ENCODE measurements around the gene MDFIC.

MDFIC gene

DNA sequence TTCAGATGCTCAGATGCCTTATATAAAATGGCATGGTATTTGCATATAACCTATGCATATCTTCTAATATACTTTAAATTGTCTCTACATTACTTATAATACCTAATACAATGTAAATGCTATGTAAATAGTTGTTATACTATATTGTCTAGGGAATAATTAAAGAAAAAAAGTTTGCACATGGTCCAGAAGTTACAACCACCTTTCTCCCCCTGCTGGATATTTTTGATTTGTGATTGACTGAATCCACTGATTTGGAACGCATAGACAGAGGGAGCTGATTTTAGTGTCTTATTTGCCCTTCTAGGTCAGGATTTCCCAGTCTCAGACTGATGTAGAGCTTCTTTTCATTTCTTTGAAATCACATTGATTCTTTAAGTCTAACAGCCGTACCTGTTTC is 31.8 kb downstream of the MDFIC start:
- Histone ChIP-seq H3K9ac (ENCODE audit: low read depth, low read length) (no peak overlapping the region), H3K27me3 (ENCODE audit: control insufficient read depth, insufficient read depth, low read length) (no peaks in the 10 kb centered on the region), H3K4me3 (ENCODE audit: low read depth, low read length) (no peak overlapping the region), H3K4me1 (ENCODE audit: control insufficient read depth, insufficient read depth, low read length) (0 out of 2 replicates have a peak, but pooled peaks cover 3% of the 10 kb centered on the region), H3K9me3 (ENCODE audit: control insufficient read depth, insufficient read depth, low read length) (no peaks in the 10 kb centered on the region), H3K27ac (ENCODE audit: low read depth, low read length) (no peak overlapping the region), H3K36me3 (ENCODE audit: control insufficient read depth, insufficient read depth, low read length) (no peaks in the 10 kb centered on the region)

DNA sequence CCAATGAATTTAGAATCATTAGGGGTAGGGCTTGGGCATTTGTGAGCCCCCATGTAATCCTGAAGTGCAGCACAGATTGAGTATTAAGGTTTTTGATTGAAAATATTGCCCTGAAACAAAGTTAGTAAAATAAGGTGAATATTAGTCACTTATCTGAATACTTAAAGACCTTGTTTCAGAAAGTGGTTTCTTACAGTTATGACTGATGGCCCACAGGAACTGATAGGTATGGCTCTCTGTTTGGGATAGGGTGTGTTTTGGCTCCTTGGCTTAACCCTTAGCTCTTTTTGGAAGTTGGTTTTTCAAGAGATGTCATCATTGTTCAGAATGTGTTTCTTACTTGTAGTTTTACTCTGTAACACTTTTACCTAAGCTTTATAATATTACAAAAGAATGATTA is 34.8 kb downstream of the MDFIC start:
- Histone ChIP-seq H3K27ac (ENCODE audit: low read depth, low read length) (no peak overlapping the region), H3K27me3 (ENCODE audit: control insufficient read depth, insufficient read depth, low read length) (no peaks in the 10 kb centered on the region), H3K4me1 (ENCODE audit: control insufficient read depth, insufficient read depth, low read length) (0 out of 2 replicates have a peak, but pooled peaks cover 3% of the 10 kb centered on the region), H3K9ac (ENCODE audit: low read depth, low read length) (no peak overlapping the region), H3K9me3 (ENCODE audit: control insufficient read depth, insufficient read depth, low read length) (no peaks in the 10 kb centered on the region), H3K36me3 (ENCODE audit: control insufficient read depth, insufficient read depth, low read length) (no peaks in the 10 kb centered on the region), H3K4me3 (ENCODE audit: low read depth, low read length) (no peak overlapping the region)

- H3K27ac ChIP-seq (ENCODE audit: low read depth, low read length), result no peak overlapping the region
Measured at GRCh38 chr7:114957444-114957843, 35.5 kb downstream of the MDFIC start.

GRCh38 chr7:114959931-114960330 is 38.0 kb downstream of the MDFIC start:
- Histone ChIP-seq H3K36me3 (ENCODE audit: control insufficient read depth, insufficient read depth, low read length) (no peaks in the 10 kb centered on the region), H3K9me3 (ENCODE audit: control insufficient read depth, insufficient read depth, low read length) (no peaks in the 10 kb centered on the region), H3K4me3 (ENCODE audit: low read depth, low read length) (no peak overlapping the region)

More at GRCh38 chr7:114957444-114957843, 35.5 kb downstream of the MDFIC start:
- Histone ChIP-seq H3K36me3 (ENCODE audit: control insufficient read depth, insufficient read depth, low read length) (no peaks in the 10 kb centered on the region), H3K4me3 (ENCODE audit: low read depth, low read length) (no peak overlapping the region), H3K27me3 (ENCODE audit: control insufficient read depth, insufficient read depth, low read length) (no peaks in the 10 kb centered on the region), H3K9me3 (ENCODE audit: control insufficient read depth, insufficient read depth, low read length) (no peaks in the 10 kb centered on the region), H3K9ac (ENCODE audit: low read depth, low read length) (no peak overlapping the region), H3K4me1 (ENCODE audit: control insufficient read depth, insufficient read depth, low read length) (0 out of 2 replicates have a peak, but pooled peaks cover 3% of the 10 kb centered on the region)

GRCh38 chr7:114962441-114962840 is 40.5 kb downstream of the MDFIC start:
- Histone ChIP-seq H3K36me3 (ENCODE audit: control insufficient read depth, insufficient read depth, low read length) (no peaks in the 10 kb centered on the region), H3K9me3 (ENCODE audit: control insufficient read depth, insufficient read depth, low read length) (no peaks in the 10 kb centered on the region), H3K27me3 (ENCODE audit: control insufficient read depth, insufficient read depth, low read length) (no peaks in the 10 kb centered on the region)

More at GRCh38 chr7:114959931-114960330, 38.0 kb downstream of the MDFIC start:
- Histone ChIP-seq H3K27ac (ENCODE audit: low read depth, low read length) (no peak overlapping the region), H3K9ac (ENCODE audit: low read depth, low read length) (no peak overlapping the region), H3K27me3 (ENCODE audit: control insufficient read depth, insufficient read depth, low read length) (no peaks in the 10 kb centered on the region), H3K4me1 (ENCODE audit: control insufficient read depth, insufficient read depth, low read length) (no peaks in the 10 kb centered on the region)

DNA sequence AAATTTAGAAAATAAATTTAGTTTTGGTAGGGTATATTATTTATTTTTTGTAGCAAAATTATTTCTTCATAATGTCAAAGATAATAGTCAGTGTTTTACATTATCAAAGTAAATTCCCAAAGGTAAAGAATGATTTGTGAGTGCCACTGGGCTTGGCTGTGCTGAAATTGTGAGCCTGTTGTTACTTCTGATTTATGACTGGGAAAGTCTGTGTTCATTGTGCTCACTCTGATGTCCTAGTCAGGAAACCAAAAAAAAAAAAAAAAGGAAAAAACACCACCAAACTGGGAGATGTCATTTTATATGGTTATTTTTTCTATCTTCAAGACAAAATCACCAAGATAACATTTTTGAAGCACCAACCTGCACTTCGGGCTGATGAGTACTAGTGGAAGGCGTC is 44.3 kb downstream of the MDFIC start:
- no peaks in the 10 kb centered on the region for H3K36me3 ChIP-seq (ENCODE audit: control insufficient read depth, insufficient read depth, low read length)
- no peaks in the 10 kb centered on the region for H3K9me3 ChIP-seq (ENCODE audit: control insufficient read depth, insufficient read depth, low read length)
- no peaks in the 10 kb centered on the region for H3K27me3 ChIP-seq (ENCODE audit: control insufficient read depth, insufficient read depth, low read length)
- peaks cover 1% of the 10 kb centered on the region; the same call in 1 of the 2 replicates for H3K4me1 ChIP-seq (ENCODE audit: control insufficient read depth, insufficient read depth, low read length)
- no peak overlapping the region for H3K9ac ChIP-seq (ENCODE audit: low read depth, low read length)
- H3K4me3 ChIP-seq (ENCODE audit: low read depth, low read length), result no peak overlapping the region
- H3K27ac ChIP-seq (ENCODE audit: low read depth, low read length), result no peak overlapping the region

More at GRCh38 chr7:114962441-114962840, 40.5 kb downstream of the MDFIC start:
- Histone ChIP-seq H3K27ac (ENCODE audit: low read depth, low read length) (no peak overlapping the region), H3K4me1 (ENCODE audit: control insufficient read depth, insufficient read depth, low read length) (no peaks in the 10 kb centered on the region), H3K4me3 (ENCODE audit: low read depth, low read length) (no peak overlapping the region), H3K9ac (ENCODE audit: low read depth, low read length) (no peak overlapping the region)

DNA sequence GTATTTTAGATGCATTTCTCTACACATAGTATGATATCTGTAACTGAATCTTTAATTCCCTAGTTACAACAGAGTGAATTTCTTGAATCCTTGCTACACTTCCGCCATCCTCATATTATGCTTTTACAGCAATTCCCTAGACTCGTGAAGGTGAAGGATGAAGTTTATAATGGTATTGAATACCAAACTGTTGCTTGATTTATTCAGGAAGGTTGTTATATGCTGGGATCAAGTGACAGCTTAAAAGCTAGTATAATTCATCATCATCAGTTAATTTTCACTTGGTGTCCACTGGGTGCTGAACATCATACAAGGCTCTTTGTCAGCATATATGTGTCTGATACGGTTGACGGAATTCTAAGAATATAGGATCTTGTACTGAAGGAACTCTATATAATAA is 47.2 kb downstream of the MDFIC start:
- no peaks in the 10 kb centered on the region for H3K36me3 ChIP-seq (ENCODE audit: control insufficient read depth, insufficient read depth, low read length)
- H3K4me1 ChIP-seq (ENCODE audit: control insufficient read depth, insufficient read depth, low read length), result peaks cover 16% of the 10 kb centered on the region
- no peak overlapping the region for H3K27ac ChIP-seq (ENCODE audit: low read depth, low read length)
- H3K9me3 ChIP-seq (ENCODE audit: control insufficient read depth, insufficient read depth, low read length), result no peaks in the 10 kb centered on the region
- no peak overlapping the region for H3K9ac ChIP-seq (ENCODE audit: low read depth, low read length)
- no peak overlapping the region for H3K4me3 ChIP-seq (ENCODE audit: low read depth, low read length)
- H3K27me3 ChIP-seq (ENCODE audit: control insufficient read depth, insufficient read depth, low read length), result no peaks in the 10 kb centered on the region

DNA sequence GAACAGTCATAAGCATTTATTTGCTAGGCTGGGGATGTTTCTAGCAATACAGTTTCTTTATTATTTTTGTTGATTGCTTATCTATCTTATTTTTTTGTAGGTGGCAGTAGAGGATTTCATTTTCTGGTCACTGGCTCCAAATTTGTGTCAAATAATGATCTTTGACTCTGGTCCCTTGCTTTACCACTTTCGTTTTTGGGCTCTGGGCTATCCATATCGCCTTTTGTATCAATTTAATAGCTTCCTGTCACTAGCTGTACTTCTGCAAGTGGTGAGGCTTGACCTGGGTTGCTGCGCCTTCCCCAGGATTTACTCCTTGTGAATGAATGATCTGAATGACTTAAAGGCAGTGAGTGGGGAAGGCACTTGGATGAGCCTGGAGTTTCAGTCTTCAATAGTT is 48.4 kb downstream of the MDFIC start:
- Histone ChIP-seq H3K27me3 (ENCODE audit: control insufficient read depth, insufficient read depth, low read length) (no peaks in the 10 kb centered on the region), H3K4me3 (ENCODE audit: low read depth, low read length) (no peak overlapping the region), H3K36me3 (ENCODE audit: control insufficient read depth, insufficient read depth, low read length) (no peaks in the 10 kb centered on the region), H3K9me3 (ENCODE audit: control insufficient read depth, insufficient read depth, low read length) (no peaks in the 10 kb centered on the region), H3K27ac (ENCODE audit: low read depth, low read length) (no peak overlapping the region), H3K4me1 (ENCODE audit: control insufficient read depth, insufficient read depth, low read length) (peaks cover 16% of the 10 kb centered on the region), H3K9ac (ENCODE audit: low read depth, low read length) (no peak overlapping the region)

GRCh38 chr7:114970732-114971131 is 48.8 kb downstream of the MDFIC start:
- Histone ChIP-seq H3K27ac (ENCODE audit: low read depth, low read length) (no peak overlapping the region), H3K9ac (ENCODE audit: low read depth, low read length) (no peak overlapping the region), H3K36me3 (ENCODE audit: control insufficient read depth, insufficient read depth, low read length) (no peaks in the 10 kb centered on the region), H3K4me3 (ENCODE audit: low read depth, low read length) (no peak overlapping the region), H3K27me3 (ENCODE audit: control insufficient read depth, insufficient read depth, low read length) (no peaks in the 10 kb centered on the region), H3K4me1 (ENCODE audit: control insufficient read depth, insufficient read depth, low read length) (peaks cover 16% of the 10 kb centered on the region), H3K9me3 (ENCODE audit: control insufficient read depth, insufficient read depth, low read length) (no peaks in the 10 kb centered on the region)

DNA sequence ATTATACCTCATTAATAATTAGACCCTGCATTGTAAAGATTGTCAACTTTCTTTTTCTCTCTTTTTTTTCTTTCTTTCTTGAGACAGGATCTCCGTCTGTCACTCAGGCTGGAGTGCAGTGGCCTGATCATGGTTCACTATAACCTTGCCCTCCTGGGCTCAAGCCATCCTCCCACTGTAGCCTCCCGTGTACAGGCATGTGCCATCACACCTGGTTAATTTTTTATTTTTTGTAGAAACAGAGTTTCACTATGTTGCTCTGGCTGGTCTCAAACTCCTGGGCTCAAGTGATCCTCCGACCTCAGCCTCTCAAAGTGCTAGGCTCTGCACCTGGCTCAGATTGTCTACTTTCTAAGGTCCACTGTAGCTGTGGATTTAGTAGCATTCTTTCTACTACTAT is 50.7 kb downstream of the MDFIC start:
- Histone ChIP-seq H3K27ac (ENCODE audit: low read depth, low read length) (no peak overlapping the region), H3K9me3 (ENCODE audit: control insufficient read depth, insufficient read depth, low read length) (no peaks in the 10 kb centered on the region), H3K27me3 (ENCODE audit: control insufficient read depth, insufficient read depth, low read length) (no peaks in the 10 kb centered on the region), H3K4me3 (ENCODE audit: low read depth, low read length) (no peak overlapping the region), H3K9ac (ENCODE audit: low read depth, low read length) (no peak overlapping the region), H3K36me3 (ENCODE audit: control insufficient read depth, insufficient read depth, low read length) (no peaks in the 10 kb centered on the region), H3K4me1 (ENCODE audit: control insufficient read depth, insufficient read depth, low read length) (peaks cover 25% of the 10 kb centered on the region)

GRCh38 chr7:114973147-114973546 is 51.3 kb downstream of the MDFIC start:
- no peaks in the 10 kb centered on the region for H3K36me3 ChIP-seq (ENCODE audit: control insufficient read depth, insufficient read depth, low read length)
- H3K9me3 ChIP-seq (ENCODE audit: control insufficient read depth, insufficient read depth, low read length), result no peaks in the 10 kb centered on the region
- H3K27me3 ChIP-seq (ENCODE audit: control insufficient read depth, insufficient read depth, low read length), result no peaks in the 10 kb centered on the region
- no peak overlapping the region for H3K4me3 ChIP-seq (ENCODE audit: low read depth, low read length)
- H3K4me1 ChIP-seq (ENCODE audit: control insufficient read depth, insufficient read depth, low read length), result peaks cover 26% of the 10 kb centered on the region
- H3K27ac ChIP-seq (ENCODE audit: low read depth, low read length), result no peak overlapping the region
- H3K9ac ChIP-seq (ENCODE audit: low read depth, low read length), result no peak overlapping the region

- Histone ChIP-seq H3K36me3 (ENCODE audit: control insufficient read depth, insufficient read depth, low read length) (no peaks in the 10 kb centered on the region), H3K9ac (ENCODE audit: low read depth, low read length) (no peak overlapping the region), H3K4me3 (ENCODE audit: low read depth, low read length) (no peak overlapping the region)
Measured at GRCh38 chr7:114975401-114975800, 53.5 kb downstream of the MDFIC start.

More at GRCh38 chr7:114975401-114975800, 53.5 kb downstream of the MDFIC start:
- Histone ChIP-seq H3K4me1 (ENCODE audit: control insufficient read depth, insufficient read depth, low read length) (peaks cover 39% of the 10 kb centered on the region), H3K9me3 (ENCODE audit: control insufficient read depth, insufficient read depth, low read length) (no peaks in the 10 kb centered on the region), H3K27ac (ENCODE audit: low read depth, low read length) (no peak overlapping the region), H3K27me3 (ENCODE audit: control insufficient read depth, insufficient read depth, low read length) (no peaks in the 10 kb centered on the region)

All from HUES48 (cell line).